HG03469 (cell line): ENCODE results near the gene NFATC2.

Experiments used
- ATAC-seq: cut with Tn5 transposase; IDR thresholded peaks from one replicate; pipeline ENCODE4 v1.9.1; 2021; ENCODE audit warnings: mild to moderate bottlenecking, moderate library complexity, moderate number of reproducible peaks; ENCODE audit not compliant: unreplicated experiment

The NFATC2 gene

GRCh38 chr20:51542571-51543421 is at the start of gene NFATC2:
TSS of gene NFATC2 (minus strand) at chr20:51542719. CDS start at chr20:51542499, 220 bp downstream.
- ATAC-seq, result no peak

- ATAC-seq, result no peak
Observed at GRCh38 chr20:51591871-51592270, 49.4 kb upstream of the NFATC2 start.

- ATAC-seq, result no peak
Observed at GRCh38 chr20:51588762-51589161, 46.2 kb upstream of the NFATC2 start.

- ATAC-seq, result no peak
Observed at GRCh38 chr20:51587145-51587544, 44.6 kb upstream of the NFATC2 start.

- no peak for ATAC-seq
Observed at GRCh38 chr20:51586005-51586440, 43.5 kb upstream of the NFATC2 start.

- no peak for ATAC-seq
Observed at GRCh38 chr20:51585148-51585547, 42.6 kb upstream of the NFATC2 start.

- no peak for ATAC-seq
Observed at GRCh38 chr20:51584737-51585136, 42.2 kb upstream of the NFATC2 start.

GRCh38 chr20:51584116-51584515 is 41.6 kb upstream of the NFATC2 start:
- no peak for ATAC-seq

- ATAC-seq, result no peak
Observed at GRCh38 chr20:51583499-51583898, 41.0 kb upstream of the NFATC2 start.

GRCh38 chr20:51583073-51583472 is 40.6 kb upstream of the NFATC2 start:
- no peak for ATAC-seq

GRCh38 chr20:51581571-51581970 is 39.1 kb upstream of the NFATC2 start:
- ATAC-seq, result no peak

GRCh38 chr20:51579137-51579536 is 36.6 kb upstream of the NFATC2 start:
- no peak for ATAC-seq

GRCh38 chr20:51578145-51578459 is 35.6 kb upstream of the NFATC2 start:
- ATAC-seq, result no peak

GRCh38 chr20:51577432-51578144 is 35.1 kb upstream of the NFATC2 start:
- ATAC-seq, result no peak

GRCh38 chr20:51575486-51575885 is 33.0 kb upstream of the NFATC2 start:
- ATAC-seq, result no peak

GRCh38 chr20:51574248-51575033 is 31.9 kb upstream of the NFATC2 start:
- ATAC-seq, result no peak

GRCh38 chr20:51573576-51574243 is 31.2 kb upstream of the NFATC2 start:
- ATAC-seq, result no peak

GRCh38 chr20:51571460-51571794 is 28.9 kb upstream of the NFATC2 start:
- ATAC-seq, result no peak

- no peak for ATAC-seq
Observed at GRCh38 chr20:51570739-51571459, 28.4 kb upstream of the NFATC2 start.
